SK-N-SH (cell line): Measurements from ENCODE around the gene MYLK. TPM values are rescaled to one million over a fixed set of nuclear protein-coding genes. Genes with fewer than 3 reads are reported as not detected.

Source experiments
- CTCF ChIA-PET: fragments of 300-600, 350-600 bp; formaldehyde crosslinking; extraction: SDS; loops from one replicate; lab custom pipeline; 2021; lab: Yijun Ruan, JAX
- POLR2A ChIA-PET: fragments of 350-600 bp; sonication (Branson Sonifier 250); formaldehyde crosslinking; extraction: SDS; loops from one replicate; lab custom pipeline; 2020; ENCODE audit warnings: antibody characterized with exemption, inconsistent platforms; lab: Yijun Ruan, JAX
- DNase-seq: peaks from one replicate; pipeline ENCODE4 v3.0.0; 2012
- H2AFZ ChIP-seq: fragments of 200-600 bp; sonication (generic); 2 replicates; pipeline ENCODE4 v1.8.1; 2016; ENCODE audit warnings: antibody characterized with exemption, mild to moderate bottlenecking, low read depth
- H3F3A ChIP-seq: fragments of 200-600 bp; sonication (generic); replicated peaks from 2 replicates; pipeline ENCODE3; 2016; ENCODE audit warnings: antibody characterized with exemption, mild to moderate bottlenecking; ENCODE audit not compliant: insufficient read depth
- H3K27ac ChIP-seq, 2 experiments: fragments of 200-500 bp in 1 of 2; fragments of 200-600 bp in 1 of 2; sonication (Bioruptor generic) in 1 of 2; sonication (generic), shearing (Covaris generic) in 1 of 2; 2 replicates each; pipeline versions ENCODE4 v1.5.1 to v1.6.1; 2014 to 2016; ENCODE audit warnings: low read depth in 2 of 2, inconsistent platforms in 1 of 2, low read length in 1 of 2, mild to moderate bottlenecking in 1 of 2, mixed read lengths in 1 of 2
- H3K27me3 ChIP-seq: fragments of 200-600 bp; sonication (generic), shearing (Covaris generic); 2 replicates; pipeline ENCODE4 v1.6.1; 2016; ENCODE audit warnings: mixed run types; ENCODE audit not compliant: insufficient read depth
- H3K36me3 ChIP-seq, 2 experiments: fragments of 200-500 bp in 1 of 2; fragments of 200-600 bp in 1 of 2; sonication (Bioruptor generic) in 1 of 2; sonication (generic) in 1 of 2; replicated peaks in 1 of 2; 2 replicates each; pipeline versions ENCODE3 to v1.5.1; 2014 to 2016; ENCODE audit warnings: low read length in 1 of 2, mild to moderate bottlenecking in 1 of 2; ENCODE audit not compliant: insufficient read depth in 2 of 2, control insufficient read depth in 1 of 2
- H3K4me1 ChIP-seq, 2 experiments: fragments of 200-500 bp in 1 of 2; fragments of 200-600 bp in 1 of 2; sonication (Bioruptor generic) in 1 of 2; sonication (generic), shearing (Covaris generic) in 1 of 2; 2 replicates each; pipeline versions ENCODE4 v1.5.1 to v1.6.1; 2014 to 2016; ENCODE audit warnings: low read depth in 1 of 2, low read length in 1 of 2, mixed run types in 1 of 2; ENCODE audit not compliant: insufficient read depth in 2 of 2, control insufficient read depth in 1 of 2
- H3K4me2 ChIP-seq: fragments of 200-600 bp; sonication (generic), shearing (Covaris generic); 2 replicates; pipeline ENCODE4 v1.6.1; 2017; ENCODE audit warnings: mixed run types
- H3K4me3 ChIP-seq, 2 experiments: fragments of 200-500 bp in 1 of 2; fragments of 200-600 bp in 1 of 2; sonication (Bioruptor generic) in 1 of 2; sonication (generic), shearing (Covaris generic) in 1 of 2; 2 replicates each; pipeline versions ENCODE4 v1.5.1 to v1.8.1; 2014 to 2016; ENCODE audit warnings: low read depth in 2 of 2, inconsistent platforms in 1 of 2, low read length in 1 of 2, mild to moderate bottlenecking in 1 of 2, mixed read lengths in 1 of 2, moderate library complexity in 1 of 2
- H3K79me2 ChIP-seq: fragments of 200-600 bp; sonication (generic); 2 replicates; pipeline ENCODE4 v1.8.1; 2017; ENCODE audit warnings: mild to moderate bottlenecking; ENCODE audit not compliant: insufficient read depth
- H3K9ac ChIP-seq: fragments of 200-600 bp; sonication (generic); 2 replicates; pipeline ENCODE4 v1.6.1; 2017; ENCODE audit warnings: mixed run types
- H3K9me2 ChIP-seq: fragments of 200-600 bp; sonication (generic); 2 replicates; pipeline ENCODE4 v1.6.1; 2017; ENCODE audit warnings: mixed run types
- H3K9me3 ChIP-seq: fragments of 200-600 bp; sonication (generic); 2 replicates; pipeline ENCODE4 v1.6.1; 2017; ENCODE audit warnings: mixed run types, mild to moderate bottlenecking, moderate library complexity
- H4K20me1 ChIP-seq: fragments of 200-600 bp; sonication (generic); 2 replicates; pipeline ENCODE4 v1.6.1; 2017; ENCODE audit warnings: mild to moderate bottlenecking, mixed run types; ENCODE audit not compliant: insufficient read depth
- CHD2 ChIP-seq: fragments of 150-350 bp; IDR thresholded peaks from 2 replicates; pipeline ENCODE4 v1.6.1; 2018; ENCODE audit warnings: low read length; ENCODE audit not compliant: partially characterized antibody
- CTCF ChIP-seq: fragments of 200-600 bp; sonication (generic); IDR thresholded peaks from 2 replicates; pipeline ENCODE4 v1.6.1; 2017; ENCODE audit warnings: antibody characterized with exemption, mild to moderate bottlenecking, moderate library complexity
- FOXJ3 ChIP-seq: sonication (generic); formaldehyde crosslinking; IDR thresholded peaks from 2 replicates; pipeline ENCODE4 v1.5.1; 2020; ENCODE audit warnings: mild to moderate bottlenecking, missing genetic modification reagents
- IRF3 ChIP-seq: fragments of 150-350 bp; IDR thresholded peaks from 2 replicates; pipeline ENCODE4 v1.6.1; 2016; ENCODE audit warnings: mild to moderate bottlenecking, low read depth, low read length
- JUND ChIP-seq: IDR thresholded peaks from 2 replicates; pipeline ENCODE4 v1.4.0; 2012
- NFIC ChIP-seq: IDR thresholded peaks from 2 replicates; pipeline ENCODE4 v1.4.0; 2012; ENCODE audit warnings: borderline replicate concordance
- PBX3 ChIP-seq: IDR thresholded peaks from 2 replicates; pipeline ENCODE4; 2012
- RFX5 ChIP-seq: IDR thresholded peaks from 2 replicates; pipeline ENCODE4 v1.6.1; 2012; ENCODE audit warnings: mild to moderate bottlenecking, improper control_type of control experiment, low read length
- SIN3A ChIP-seq: IDR thresholded peaks from 2 replicates; pipeline ENCODE4 v1.6.1; 2012; ENCODE audit warnings: low read depth, mild to moderate bottlenecking, low read length, moderate library complexity, borderline replicate concordance
- SMC3 ChIP-seq: IDR thresholded peaks from 2 replicates; pipeline ENCODE4 v1.6.1; 2012; ENCODE audit warnings: low read depth, low read length, improper control_type of control experiment
- USF1 ChIP-seq: IDR thresholded peaks from 2 replicates; pipeline ENCODE4 v1.4.0; 2012; ENCODE audit warnings: low read depth, borderline replicate concordance
- YY1 ChIP-seq: IDR thresholded peaks from 2 replicates; pipeline ENCODE4 v1.4.0; 2012; ENCODE audit warnings: low read depth, mild to moderate bottlenecking
- WGBS: methylation state at CpG from one replicate; pipeline ENCODE4 v1.1.6; 2017; ENCODE audit warnings: low lambda C conversion rate; 5-methylcytosine and 5-hydroxymethylcytosine counted together
- polyA plus RNA-seq, 3 experiments: library from polyadenylated mRNA; depleted of rRNA; stranded (reverse); fragments of >200 nt; gene quantifications; 2 replicates each; pipeline ENCODE4 v1.2.3, GENCODE V29; 2012

Gene MYLK
- polyA plus RNA-seq, 1 of the 3 experiments (the other 2 are of a cell fraction), result 272 TPM

- no peaks in the 10 kb centered on the region for H3K9me3 ChIP-seq
- H3F3A ChIP-seq, result peaks cover 13% of the 10 kb centered on the region
- POLR2A ChIA-PET, result no interaction called here
- TF ChIP-seq SMC3 (no peak), FOXJ3 (CRISPR knock-in tag) (no peak), YY1 (no peak), NFIC (no peak), JUND (no peak), CTCF (no peak), SIN3A (no peak), RFX5 (no peak), IRF3 (no peak), PBX3 (no peak), USF1 (no peak)
- peaks cover 59% of the 10 kb centered on the region for H3K79me2 ChIP-seq
- no peak for DNase-seq
- no peak overlapping the region for H3K9ac ChIP-seq
- no peak overlapping the region for H3K4me3 ChIP-seq
- H4K20me1 ChIP-seq, result no peaks in the 10 kb centered on the region
- 92% methylated on average over 4 of the region's 4 CpGs for WGBS
- peaks cover 51 to 60% of the 10 kb centered on the region in 2 experiments for H3K36me3 ChIP-seq
- H3K4me1 ChIP-seq, result peaks cover 2 to 46% of the 10 kb centered on the region in 2 experiments; a peak in 3 of 4 replicates
- CTCF ChIA-PET, result interaction anchor here (1.2 kb wide), 1 partner anchor 79 kb away, joined by 5 read pairs; no protein-coding TSS in a partner anchor
- no peak overlapping the region for H3K4me2 ChIP-seq
- no peaks in the 10 kb centered on the region for H3K9me2 ChIP-seq
- H3K27me3 ChIP-seq, result no peaks in the 10 kb centered on the region
- no peak overlapping the region for H2AFZ ChIP-seq
- H3K27ac ChIP-seq, result no peak overlapping the region
Measured at GRCh38 chr3:123730829-123731228, 153.3 kb downstream of the MYLK start.

GRCh38 chr3:123728991-123729390 is 155.1 kb downstream of the MYLK start:
- Histone ChIP-seq H4K20me1 (no peaks in the 10 kb centered on the region), H3K9ac (no peak overlapping the region), H3K27ac (no peak overlapping the region), H3K36me3 (peaks cover 47 to 66% of the 10 kb centered on the region in 2 experiments), H3K9me2 (no peaks in the 10 kb centered on the region), H2AFZ (no peak overlapping the region), H3K27me3 (no peaks in the 10 kb centered on the region), H3K79me2 (peaks cover 60% of the 10 kb centered on the region), H3K9me3 (no peaks in the 10 kb centered on the region), H3F3A (peaks cover 13% of the 10 kb centered on the region), H3K4me1 (peaks cover 0 to 34% of the 10 kb centered on the region in 2 experiments; a peak in 2 of 4 replicates), H3K4me3 (no peak overlapping the region), H3K4me2 (no peak overlapping the region)
- ChIA-PET CTCF (interaction anchor here (0.8 to 2.4 kb wide), 5 partner anchors 9 to 190 kb away, joined by 4 to 7 read pairs (median 4); no protein-coding TSS in a partner anchor), POLR2A (no interaction called here)
- no peak for DNase-seq
- 93% methylated on average over 3 of the region's 3 CpGs for WGBS
- no peak for TF ChIP-seq CHD2
